ENCODE results near the gene SDSL. TPM values are rescaled to one million over a fixed set of nuclear protein-coding genes. Genes with fewer than 3 reads are reported as not detected.

SDSL gene
- total RNA-seq, 1 donor from 2014 or later = 3.1 TPM

DNA sequence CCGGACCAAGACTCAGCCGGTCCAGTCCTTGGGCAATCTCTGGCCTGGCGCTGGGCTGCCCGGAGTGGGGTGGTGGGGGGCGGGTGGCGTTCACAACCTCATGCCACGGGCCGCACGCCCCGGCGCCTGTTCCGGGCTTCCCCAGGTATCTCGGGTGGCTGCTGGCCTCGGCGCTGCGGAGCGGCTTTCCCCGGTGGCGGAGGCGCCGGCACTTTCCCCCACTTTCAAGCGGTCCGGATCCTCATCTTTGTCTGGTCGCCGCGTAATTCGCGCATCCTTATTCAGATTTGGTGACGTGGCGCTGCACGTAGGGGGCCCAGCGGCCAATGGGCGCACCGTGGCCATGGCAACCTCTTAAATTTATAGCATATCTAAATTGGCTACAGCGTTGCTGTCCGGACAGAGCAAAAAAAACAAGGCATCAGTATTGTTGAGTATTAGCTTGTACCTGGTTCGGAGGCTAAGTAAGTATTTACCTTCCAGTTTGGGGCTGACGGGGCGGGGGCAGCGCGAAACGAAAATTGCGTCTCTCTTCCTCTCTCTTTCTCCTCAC is 49.5 kb downstream of the SDSL start, which contains the start of gene LHX5:
Gene LHX5 (minus strand): TSS at position 253 of the 553 bp plus-strand sequence. CDS start 373 bp downstream, outside the sequence.
- Histone ChIP-seq H2AFZ (replicated peaks) (no peak within 1 kb of the TSS), H3K4me2 (peak within 1 kb of the TSS; percentile 99), H3K4me3 (peak within 1 kb of the TSS; percentile 95), H3K27me3 (no peaks in the 10 kb centered on the region), H3K27ac (peak within 1 kb of the TSS; percentile 68), H3K9me3 (ENCODE audit: low read depth) (no peaks in the 10 kb centered on the region), H3K36me3 (no peaks in the 10 kb centered on the region), H3F3A (ENCODE audit: low read depth) (peaks cover 72% of the 10 kb centered on the region), H4K20me1 (ENCODE audit: low read depth) (peaks cover 99% of the 10 kb centered on the region), H3K9ac (peak within 1 kb of the TSS; percentile 59), H3K4me1 (peaks cover 45% of the 10 kb centered on the region), H3K79me2 (ENCODE audit: low read depth) (peaks cover 100% of the 10 kb centered on the region)
- TF ChIP-seq EZH2phosphoT487 (IDR thresholded peaks at IDR 0.05) = no peak
- TF ChIP-seq EZH2 (IDR thresholded peaks at IDR 0.05) = no peak
- TF ChIP-seq, protein P1, sequence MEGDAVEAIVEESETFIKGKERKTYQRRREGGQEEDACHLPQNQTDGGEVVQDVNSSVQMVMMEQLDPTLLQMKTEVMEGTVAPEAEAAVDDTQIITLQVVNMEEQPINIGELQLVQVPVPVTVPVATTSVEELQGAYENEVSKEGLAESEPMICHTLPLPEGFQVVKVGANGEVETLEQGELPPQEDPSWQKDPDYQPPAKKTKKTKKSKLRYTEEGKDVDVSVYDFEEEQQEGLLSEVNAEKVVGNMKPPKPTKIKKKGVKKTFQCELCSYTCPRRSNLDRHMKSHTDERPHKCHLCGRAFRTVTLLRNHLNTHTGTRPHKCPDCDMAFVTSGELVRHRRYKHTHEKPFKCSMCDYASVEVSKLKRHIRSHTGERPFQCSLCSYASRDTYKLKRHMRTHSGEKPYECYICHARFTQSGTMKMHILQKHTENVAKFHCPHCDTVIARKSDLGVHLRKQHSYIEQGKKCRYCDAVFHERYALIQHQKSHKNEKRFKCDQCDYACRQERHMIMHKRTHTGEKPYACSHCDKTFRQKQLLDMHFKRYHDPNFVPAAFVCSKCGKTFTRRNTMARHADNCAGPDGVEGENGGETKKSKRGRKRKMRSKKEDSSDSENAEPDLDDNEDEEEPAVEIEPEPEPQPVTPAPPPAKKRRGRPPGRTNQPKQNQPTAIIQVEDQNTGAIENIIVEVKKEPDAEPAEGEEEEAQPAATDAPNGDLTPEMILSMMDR (IDR thresholded peaks at IDR 0.05) = no peak
- Mint-ChIP-seq H3K36me3 (peaks cover 5% of the 10 kb centered on the region), H3K9me3 (no peaks in the 10 kb centered on the region), H3K4me1 (peaks cover 49% of the 10 kb centered on the region), H3K27ac (no peak within 1 kb of the TSS), H3K4me3 (peak within 1 kb of the TSS; percentile 93), H3K27me3 (ENCODE audit: insufficient read depth, low read depth) (peaks cover 84% of the 10 kb centered on the region)
- peak; percentile 93 for DNase-seq (ENCODE audit: low spot score)

GRCh38 chr12:113472191-113473121 is 50.3 kb downstream of the SDSL start:
- peak; percentile 79 for DNase-seq (ENCODE audit: low spot score)

DNA sequence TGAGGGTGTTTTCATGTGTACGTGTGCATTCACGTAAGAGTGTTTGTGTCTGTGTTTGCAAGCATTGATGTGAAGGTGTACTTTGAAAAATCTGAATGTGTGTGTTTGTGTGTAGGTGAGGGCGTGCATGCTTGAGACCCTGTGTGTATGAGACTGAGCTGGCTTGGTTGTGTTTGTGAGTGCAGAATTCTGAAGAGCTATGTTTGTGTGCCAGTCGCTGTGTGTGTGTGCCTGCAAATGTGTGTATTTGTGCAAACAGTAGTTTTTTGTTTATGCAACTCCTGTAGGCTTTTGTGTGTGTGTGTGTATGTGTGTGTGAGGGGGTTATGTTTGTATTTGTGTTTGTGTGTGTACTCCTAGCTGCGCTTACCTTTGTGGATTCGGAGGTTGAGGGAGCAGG is 51.2 kb downstream of the SDSL start:
- peak overlapping the region; percentile 95 for H3K4me3 ChIP-seq
- H3F3A ChIP-seq (ENCODE audit: low read depth) = peaks cover 75% of the 10 kb centered on the region
- peak overlapping the region; percentile 93 for H3K4me3 Mint-ChIP-seq
- DNase-seq (ENCODE audit: low spot score) = no peak
- H3K9me3 ChIP-seq (ENCODE audit: low read depth) = no peaks in the 10 kb centered on the region
- peaks cover 100% of the 10 kb centered on the region for H3K79me2 ChIP-seq (ENCODE audit: low read depth)
- H4K20me1 ChIP-seq (ENCODE audit: low read depth) = peaks cover 99% of the 10 kb centered on the region
- H3K27me3 Mint-ChIP-seq (ENCODE audit: insufficient read depth, low read depth) = peaks cover 84% of the 10 kb centered on the region
- H3K9ac ChIP-seq = no peak overlapping the region
- peaks cover 3% of the 10 kb centered on the region for H3K9me3 Mint-ChIP-seq
- TF ChIP-seq EZH2 (IDR thresholded peaks at IDR 0.05) = no peak
- TF ChIP-seq, protein P1 (IDR thresholded peaks at IDR 0.05) = no peak
- no peak for TF ChIP-seq EZH2phosphoT487 (IDR thresholded peaks at IDR 0.05)
- peak overlapping the region; percentile 80 for H3K27ac ChIP-seq
- H3K4me2 ChIP-seq = peak overlapping the region; percentile 99
- H3K4me1 ChIP-seq = peaks cover 43% of the 10 kb centered on the region
- H2AFZ ChIP-seq (replicated peaks) = no peak overlapping the region
- no peaks in the 10 kb centered on the region for H3K27me3 ChIP-seq
- peaks cover 52% of the 10 kb centered on the region for H3K4me1 Mint-ChIP-seq
- peaks cover 2% of the 10 kb centered on the region for H3K36me3 Mint-ChIP-seq
- H3K27ac Mint-ChIP-seq = no peak overlapping the region
- H3K36me3 ChIP-seq = no peaks in the 10 kb centered on the region

More at GRCh38 chr12:113472191-113473121, 50.3 kb downstream of the SDSL start:
- Mint-ChIP-seq H3K27ac (no peak overlapping the region), H3K36me3 (peaks cover 2% of the 10 kb centered on the region), H3K4me3 (peak overlapping the region; percentile 93), H3K9me3 (no peaks in the 10 kb centered on the region), H3K27me3 (ENCODE audit: insufficient read depth, low read depth) (peaks cover 81% of the 10 kb centered on the region), H3K4me1 (peaks cover 49% of the 10 kb centered on the region)
- Histone ChIP-seq H3K4me1 (peaks cover 42% of the 10 kb centered on the region), H3K27me3 (no peaks in the 10 kb centered on the region), H3F3A (ENCODE audit: low read depth) (peaks cover 70% of the 10 kb centered on the region), H3K27ac (peak overlapping the region; percentile 68), H3K79me2 (ENCODE audit: low read depth) (peaks cover 100% of the 10 kb centered on the region), H3K4me2 (peak overlapping the region; percentile 99), H2AFZ (replicated peaks) (no peak overlapping the region), H3K36me3 (no peaks in the 10 kb centered on the region), H3K9ac (peak overlapping the region; percentile 59), H4K20me1 (ENCODE audit: low read depth) (peaks cover 99% of the 10 kb centered on the region), H3K9me3 (ENCODE audit: low read depth) (no peaks in the 10 kb centered on the region), H3K4me3 (peak overlapping the region; percentile 95)
- TF ChIP-seq EZH2phosphoT487 (IDR thresholded peaks at IDR 0.05) = no peak
- TF ChIP-seq, protein P1 (IDR thresholded peaks at IDR 0.05) = no peak
- no peak for TF ChIP-seq EZH2 (IDR thresholded peaks at IDR 0.05)

All from neural progenitor cell (in vitro differentiated cells).